SK-N-MC (cell line): Measurements from ENCODE around the gene HOXA4.

Experiments
- EZH2 ChIP-seq: fragments of 200-600 bp; sonication (generic); IDR thresholded peaks from one replicate; pipeline ENCODE4 v1.6.1; 2017; ENCODE audit warnings: antibody characterized with exemption
- FOXP2 ChIP-seq: optimal IDR thresholded peaks from 2 replicates; pipeline ENCODE3; 2011; ENCODE audit warnings: mild to moderate bottlenecking, moderate library complexity; ENCODE audit not compliant: insufficient read depth; ENCODE audit errors: extremely low read length, control extremely low read depth
- POLR2AphosphoS5 ChIP-seq: IDR thresholded peaks from 2 replicates; pipeline ENCODE4 v1.6.1; 2012; ENCODE audit warnings: mild to moderate bottlenecking, low read depth, low read length, borderline replicate concordance

GRCh38 chr7:27159266-27160144 is 28.9 kb upstream of the HOXA4 start:
- TF ChIP-seq POLR2AphosphoS5 (no peak), EZH2 (no peak), FOXP2 (no peak)
